BE2C (cell line): ENCODE data around the gene COL5A1.

Experiments used
- DNase-seq: peaks from one replicate; pipeline ENCODE4 v3.0.0-alpha.2; 2020
- H3K27me3 ChIP-seq: fragments of 250-450 bp; sonication (Bioruptor Pico); 2 replicates; pipeline ENCODE4 v1.5.1; 2020; ENCODE audit warnings: mild to moderate bottlenecking
- H3K36me3 ChIP-seq: fragments of 250-450 bp; sonication (Bioruptor Pico); 2 replicates; pipeline ENCODE4 v1.5.1; 2020; ENCODE audit warnings: mild to moderate bottlenecking
- H3K4me1 ChIP-seq: fragments of 250-450 bp; sonication (Bioruptor Pico); 2 replicates; pipeline ENCODE4 v1.5.1; 2020
- H3K4me3 ChIP-seq: 2 replicates; pipeline ENCODE4 v1.5.1; 2011; ENCODE audit warnings: low read depth, low read length
- H3K9me3 ChIP-seq: fragments of 250-450 bp; sonication (Bioruptor Pico); 2 replicates; pipeline ENCODE4 v1.5.1; 2020
- TF ChIP-seq, protein P1 (sequence below): IDR thresholded peaks from 2 replicates; pipeline ENCODE4 v1.5.1; 2012; ENCODE audit warnings: mild to moderate bottlenecking, low read depth, low read length

COL5A1 gene

DNA sequence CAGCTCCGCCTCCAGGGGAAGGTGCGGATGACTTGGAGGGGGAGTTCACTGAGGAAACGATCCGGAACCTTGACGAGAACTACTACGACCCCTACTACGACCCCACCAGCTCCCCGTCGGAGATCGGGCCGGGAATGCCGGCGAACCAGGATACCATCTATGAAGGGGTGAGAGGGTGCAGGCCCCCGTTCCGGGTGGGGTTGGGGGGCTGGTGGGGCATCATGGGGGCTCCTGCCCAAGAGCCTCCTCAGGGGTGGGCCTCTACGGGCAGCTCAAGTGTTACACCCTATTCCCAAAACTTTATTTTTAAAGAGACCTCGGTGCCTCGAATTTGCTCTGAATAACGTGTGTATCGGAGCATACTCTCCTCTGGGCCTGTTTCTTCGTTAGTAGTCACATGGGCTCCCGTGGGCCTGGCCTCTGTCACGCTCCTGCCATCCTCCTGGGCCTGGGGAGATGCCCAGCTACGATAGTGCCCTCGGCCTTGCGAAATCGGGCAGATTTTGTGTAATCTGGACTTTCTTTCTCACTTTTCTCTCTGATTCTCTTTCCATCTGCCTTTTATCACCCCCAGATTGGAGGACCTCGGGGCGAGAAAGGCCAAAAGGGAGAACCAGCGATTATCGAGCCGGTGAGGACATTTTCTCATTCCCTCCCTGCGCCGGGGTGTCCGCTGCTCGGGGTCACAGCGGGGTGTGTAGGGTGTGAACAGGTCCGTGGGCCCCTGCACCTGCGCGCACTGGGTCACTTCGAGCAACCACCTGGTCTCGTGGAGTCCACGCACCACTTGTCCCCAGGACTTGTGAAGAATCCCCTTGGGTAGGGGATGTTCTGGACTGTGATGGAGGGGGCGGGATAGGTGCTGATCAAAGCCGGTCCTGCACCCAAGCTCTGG lies 90.1 kb downstream of the COL5A1 start:
- Histone ChIP-seq H3K4me1 (peaks cover 17% of the 10 kb centered on the region), H3K36me3 (no peaks in the 10 kb centered on the region), H3K27me3 (no peaks in the 10 kb centered on the region), H3K9me3 (no peaks in the 10 kb centered on the region), H3K4me3 (no peak overlapping the region)
- no peak for DNase-seq
- TF ChIP-seq, protein P1, sequence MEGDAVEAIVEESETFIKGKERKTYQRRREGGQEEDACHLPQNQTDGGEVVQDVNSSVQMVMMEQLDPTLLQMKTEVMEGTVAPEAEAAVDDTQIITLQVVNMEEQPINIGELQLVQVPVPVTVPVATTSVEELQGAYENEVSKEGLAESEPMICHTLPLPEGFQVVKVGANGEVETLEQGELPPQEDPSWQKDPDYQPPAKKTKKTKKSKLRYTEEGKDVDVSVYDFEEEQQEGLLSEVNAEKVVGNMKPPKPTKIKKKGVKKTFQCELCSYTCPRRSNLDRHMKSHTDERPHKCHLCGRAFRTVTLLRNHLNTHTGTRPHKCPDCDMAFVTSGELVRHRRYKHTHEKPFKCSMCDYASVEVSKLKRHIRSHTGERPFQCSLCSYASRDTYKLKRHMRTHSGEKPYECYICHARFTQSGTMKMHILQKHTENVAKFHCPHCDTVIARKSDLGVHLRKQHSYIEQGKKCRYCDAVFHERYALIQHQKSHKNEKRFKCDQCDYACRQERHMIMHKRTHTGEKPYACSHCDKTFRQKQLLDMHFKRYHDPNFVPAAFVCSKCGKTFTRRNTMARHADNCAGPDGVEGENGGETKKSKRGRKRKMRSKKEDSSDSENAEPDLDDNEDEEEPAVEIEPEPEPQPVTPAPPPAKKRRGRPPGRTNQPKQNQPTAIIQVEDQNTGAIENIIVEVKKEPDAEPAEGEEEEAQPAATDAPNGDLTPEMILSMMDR, result no peak

DNA sequence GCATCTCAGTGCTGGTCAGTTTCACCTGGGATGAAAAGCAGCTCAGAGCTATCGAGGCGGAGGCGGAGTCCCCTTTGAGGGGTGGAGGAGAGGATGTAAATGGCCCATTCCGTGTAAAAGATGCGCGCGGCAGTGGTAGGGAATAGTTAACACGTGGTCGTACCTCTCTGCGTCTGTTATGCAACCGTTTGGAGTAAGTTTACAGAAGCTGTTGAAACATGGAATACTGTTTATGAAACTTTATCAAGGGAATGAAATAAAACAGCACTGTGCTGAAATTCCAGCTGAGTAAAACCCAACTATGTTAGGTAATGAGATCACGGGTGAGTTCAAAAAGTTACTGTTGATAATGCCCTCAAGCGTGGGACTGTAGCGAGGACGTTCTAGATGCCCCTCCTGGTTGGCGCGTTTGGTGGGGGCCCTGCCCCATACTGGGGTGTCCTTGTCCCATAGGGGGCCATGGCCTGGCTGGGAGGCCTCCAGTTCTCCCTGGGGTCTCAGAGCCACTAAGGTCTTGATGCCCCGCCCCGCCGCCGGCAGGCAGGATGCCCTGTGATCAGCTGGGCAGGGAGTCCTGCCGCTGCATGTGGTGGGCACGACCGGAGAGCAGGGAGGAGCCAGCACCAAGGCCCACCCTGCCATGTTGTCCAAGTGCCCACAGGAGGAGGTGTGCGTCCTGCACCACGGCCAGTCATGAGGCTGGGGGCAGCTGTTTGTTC lies 90.9 kb downstream of the COL5A1 start:
- no peak for DNase-seq
- Histone ChIP-seq H3K36me3 (no peaks in the 10 kb centered on the region), H3K4me3 (no peak overlapping the region), H3K9me3 (no peaks in the 10 kb centered on the region), H3K4me1 (peaks cover 21% of the 10 kb centered on the region), H3K27me3 (no peaks in the 10 kb centered on the region)
- TF ChIP-seq, protein P1, result no peak

DNA sequence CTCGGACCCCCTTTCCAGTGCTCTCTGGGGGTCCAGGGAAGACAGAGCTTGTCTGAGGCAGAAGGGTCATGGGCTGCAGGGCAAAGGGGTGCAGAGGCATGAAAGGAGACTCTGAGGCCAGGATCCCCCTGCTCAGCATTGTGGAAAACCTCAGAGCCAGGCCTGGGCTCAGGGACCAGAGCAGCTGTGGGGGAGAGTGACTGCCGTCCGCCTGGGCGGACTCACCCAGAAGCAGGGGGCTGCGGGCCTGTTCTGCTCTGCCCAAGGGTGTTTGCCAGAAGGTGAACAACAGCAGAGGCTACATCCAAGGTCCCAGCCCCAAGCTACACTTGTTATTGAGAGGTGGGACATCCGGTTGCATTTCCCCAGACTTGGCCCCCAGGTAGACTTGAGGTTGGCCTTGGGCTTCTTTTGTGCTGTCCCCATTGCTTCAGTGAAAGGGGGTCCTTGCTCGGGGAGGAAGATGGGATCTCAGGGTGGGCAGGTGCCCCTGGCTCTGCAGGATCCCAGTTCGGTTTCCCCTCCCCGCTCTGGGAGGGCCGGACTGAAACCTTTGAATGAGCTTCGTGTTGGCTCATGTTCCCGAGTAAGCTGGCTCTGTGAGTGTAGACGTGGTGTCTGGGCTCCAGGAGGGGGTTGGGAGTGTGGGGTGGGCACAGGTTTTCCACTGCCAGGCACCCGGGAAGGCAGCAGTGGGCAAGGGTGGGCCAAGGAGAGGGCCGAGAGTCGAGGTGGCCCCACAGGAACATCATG lies 92.1 kb downstream of the COL5A1 start:
- no peak overlapping the region for H3K4me3 ChIP-seq
- H3K4me1 ChIP-seq, result peaks cover 21% of the 10 kb centered on the region
- H3K27me3 ChIP-seq, result no peaks in the 10 kb centered on the region
- no peaks in the 10 kb centered on the region for H3K9me3 ChIP-seq
- TF ChIP-seq, protein P1, result no peak
- no peak for DNase-seq
- no peaks in the 10 kb centered on the region for H3K36me3 ChIP-seq

DNA sequence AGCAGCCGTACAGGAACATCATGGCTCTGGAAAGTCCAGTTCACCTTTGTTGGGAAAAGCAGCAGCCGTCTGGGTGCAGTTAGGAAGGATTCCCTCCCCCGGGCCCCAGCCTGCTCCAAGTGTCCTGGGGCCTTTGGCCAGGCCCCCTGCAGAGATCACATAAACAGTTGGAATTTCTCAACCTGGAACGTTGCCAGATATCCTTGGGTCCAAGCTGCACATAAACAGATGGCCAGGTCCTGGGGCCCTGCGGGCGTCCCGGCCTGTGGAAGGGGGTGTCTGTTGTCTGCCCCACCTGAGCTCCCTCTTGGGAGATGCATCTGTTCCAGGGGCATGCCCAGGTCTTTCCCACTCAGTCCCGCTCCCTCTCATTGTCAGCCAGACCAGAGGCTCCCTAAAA lies 92.7 kb downstream of the COL5A1 start:
- Histone ChIP-seq H3K36me3 (no peaks in the 10 kb centered on the region), H3K4me3 (no peak overlapping the region), H3K27me3 (no peaks in the 10 kb centered on the region), H3K9me3 (no peaks in the 10 kb centered on the region), H3K4me1 (peaks cover 21% of the 10 kb centered on the region)
- DNase-seq, result peak; percentile 60
- TF ChIP-seq, protein P1, result no peak

DNA sequence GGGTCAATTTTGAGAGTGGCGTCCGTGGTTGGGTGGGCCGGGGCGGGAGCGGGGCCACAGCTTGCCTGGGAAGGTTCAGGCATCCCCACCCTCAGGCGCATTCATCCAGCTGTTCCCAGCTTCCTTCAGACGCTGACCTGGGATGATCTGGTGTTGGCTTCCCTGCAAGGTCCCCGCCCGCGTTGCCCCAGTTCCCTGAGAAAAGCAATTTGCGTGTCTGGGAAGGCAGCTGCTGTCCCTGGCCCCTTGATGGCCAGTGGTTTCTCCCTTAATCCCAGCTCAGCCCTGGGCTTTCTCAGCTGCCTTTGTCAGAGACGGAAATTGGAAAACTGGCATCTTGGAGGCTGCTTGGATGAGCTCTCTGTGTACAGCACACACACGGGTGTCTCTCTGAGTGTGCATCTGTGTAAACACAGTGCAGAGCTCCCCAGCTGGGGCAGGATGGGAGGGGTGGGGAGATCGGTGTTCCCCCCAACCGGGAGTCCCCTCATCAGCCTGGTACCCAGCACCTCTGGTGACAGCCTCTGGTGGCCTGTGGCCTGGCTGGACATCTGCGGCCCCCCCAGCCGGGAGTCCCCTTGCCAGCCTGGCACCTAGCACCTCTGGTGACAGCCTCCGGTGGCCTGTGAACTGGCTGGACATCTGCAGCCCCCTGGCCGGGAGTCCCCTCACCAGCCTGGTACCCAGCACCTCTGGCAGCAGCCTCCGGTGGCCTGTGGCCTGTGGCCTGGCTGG lies 94.0 kb downstream of the COL5A1 start:
- DNase-seq, result peak; percentile 32
- Histone ChIP-seq H3K4me3 (no peak overlapping the region), H3K4me1 (peaks cover 21% of the 10 kb centered on the region), H3K27me3 (no peaks in the 10 kb centered on the region), H3K9me3 (no peaks in the 10 kb centered on the region), H3K36me3 (no peaks in the 10 kb centered on the region)
- TF ChIP-seq, protein P1, result no peak
